Left lung (tissue), 10 donors: ENCODE data around the gene SREBF2. TPM values are rescaled to one million over a fixed set of nuclear protein-coding genes. Genes with fewer than 3 reads are reported as not detected.
A peak's percentile ranks its signal among the peaks of the same experiment; 100 is the strongest.

Source experiments
- ATAC-seq: fragments of 200-7000 bp; cut with Tn5 transposase; one replicate; pipeline ENCODE4 v1.9.1; 2020; ENCODE audit warnings: moderate library complexity
- DNase-seq, 4 donors: peaks; one replicate each; pipeline ENCODE4 v3.0.0-alpha.2; 2013 to 2020
- H3K27ac ChIP-seq, 2 donors: fragments of 200-600 bp; sonication (generic) in 1 of 2; one replicate each; pipeline versions ENCODE4 v1.5.0 to v1.8.0; 2020 to 2021
- H3K27me3 ChIP-seq, 2 donors: fragments of 200-600 bp; sonication (generic) in 1 of 2; one replicate each; pipeline versions ENCODE4 v1.5.0 to v1.8.0; 2020 to 2021
- H3K36me3 ChIP-seq, 2 donors: fragments of 200-600 bp; sonication (generic) in 1 of 2; one replicate each; pipeline versions ENCODE4 v1.5.0 to v1.8.0; 2020 to 2021
- H3K4me1 ChIP-seq, 2 donors: fragments of 200-600 bp; one replicate each; pipeline ENCODE4 v1.8.0; 2021
- H3K4me3 ChIP-seq, 2 donors: fragments of 200-600 bp; sonication (generic) in 1 of 2; one replicate each; pipeline versions ENCODE4 v1.5.0 to v1.8.0; 2020 to 2021; ENCODE audit warnings: mild to moderate bottlenecking in 1 of 2
- H3K9me3 ChIP-seq, 2 donors: fragments of 200-600 bp; sonication (generic) in 1 of 2; one replicate each; pipeline versions ENCODE4 v1.5.0 to v1.8.0; 2020 to 2021
- intact Hi-C, 2 donors: fragments of 100-400 bp; cut with DNase I; formaldehyde crosslinking; loops; one replicate each; pipeline versions ENCODE4 v1.11.2 to v1.14.2; 2022
- polyA plus RNA-seq, 6 donors: library from polyadenylated mRNA; unstranded; fragments of 120-200 nt; gene quantifications; one replicate each; pipeline ENCODE4 v1.2.1, GENCODE V29; 2013; ENCODE audit not compliant: insufficient read length in 6 of 6
- total RNA-seq, 2 donors: library from RNA; stranded (reverse); fragmentation: NEBNext Ultra II Directional; extraction: Animal tissue kit (Norgen Biotek cat#: 25700); gene quantifications; one replicate each; pipeline ENCODE4 v1.2.1, GENCODE V29; 2021
- TF ChIP-seq, protein P1 (sequence below), 2 donors: fragments of 200-600 bp; sonication (generic) in 1 of 2; IDR thresholded peaks; one replicate each; pipeline versions ENCODE4 v1.5.0 to v1.8.0; 2021; ENCODE audit warnings: antibody characterized with exemption in 2 of 2
- donor health status: DM: no; HTN: yes; CAD: no.
- donor health status: DM: no; HTN: no; CAD: no.

SREBF2 gene
- total and polyA plus RNA-seq, 8 donors, result 49.2 to 162 (median 75.7) TPM

- intact Hi-C loops, result no loop called here
- Histone ChIP-seq H3K9me3 (no peaks in the 10 kb centered on the region), H3K27me3 (peaks cover 17 to 56% of the 10 kb centered on the region in 2 donors), H3K27ac (no peak overlapping the region), H3K4me3 (peak overlapping the region; percentile 31 to 32), H3K4me1 (peaks cover 4 to 13% of the 10 kb centered on the region in 2 donors), H3K36me3 (no peaks in the 10 kb centered on the region)
- TF ChIP-seq, protein P1, sequence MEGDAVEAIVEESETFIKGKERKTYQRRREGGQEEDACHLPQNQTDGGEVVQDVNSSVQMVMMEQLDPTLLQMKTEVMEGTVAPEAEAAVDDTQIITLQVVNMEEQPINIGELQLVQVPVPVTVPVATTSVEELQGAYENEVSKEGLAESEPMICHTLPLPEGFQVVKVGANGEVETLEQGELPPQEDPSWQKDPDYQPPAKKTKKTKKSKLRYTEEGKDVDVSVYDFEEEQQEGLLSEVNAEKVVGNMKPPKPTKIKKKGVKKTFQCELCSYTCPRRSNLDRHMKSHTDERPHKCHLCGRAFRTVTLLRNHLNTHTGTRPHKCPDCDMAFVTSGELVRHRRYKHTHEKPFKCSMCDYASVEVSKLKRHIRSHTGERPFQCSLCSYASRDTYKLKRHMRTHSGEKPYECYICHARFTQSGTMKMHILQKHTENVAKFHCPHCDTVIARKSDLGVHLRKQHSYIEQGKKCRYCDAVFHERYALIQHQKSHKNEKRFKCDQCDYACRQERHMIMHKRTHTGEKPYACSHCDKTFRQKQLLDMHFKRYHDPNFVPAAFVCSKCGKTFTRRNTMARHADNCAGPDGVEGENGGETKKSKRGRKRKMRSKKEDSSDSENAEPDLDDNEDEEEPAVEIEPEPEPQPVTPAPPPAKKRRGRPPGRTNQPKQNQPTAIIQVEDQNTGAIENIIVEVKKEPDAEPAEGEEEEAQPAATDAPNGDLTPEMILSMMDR (IDR thresholded peaks at IDR 0.05), result peak; percentile 62 to 65
- ATAC-seq, result peak; percentile 91
- peak in 3 of 4 donors; percentile 51 to 90 (median 59) for DNase-seq
Observed at GRCh38 chr22:41925783-41926460, 93.0 kb downstream of the SREBF2 start.

- no peak overlapping the region for H3K4me3 ChIP-seq
- intact Hi-C loops, result no loop called here
- H3K4me1 ChIP-seq, result peaks cover 4 to 13% of the 10 kb centered on the region in 2 donors
- no peak overlapping the region for H3K27ac ChIP-seq
- TF ChIP-seq, protein P1 (IDR thresholded peaks at IDR 0.05), result no peak
- peaks cover 17 to 55% of the 10 kb centered on the region in 2 donors for H3K27me3 ChIP-seq
- no peaks in the 10 kb centered on the region for H3K9me3 ChIP-seq
- no peak for DNase-seq
- no peak for ATAC-seq
- H3K36me3 ChIP-seq, result no peaks in the 10 kb centered on the region
Observed at GRCh38 chr22:41927813-41928212, 94.9 kb downstream of the SREBF2 start.

DNA sequence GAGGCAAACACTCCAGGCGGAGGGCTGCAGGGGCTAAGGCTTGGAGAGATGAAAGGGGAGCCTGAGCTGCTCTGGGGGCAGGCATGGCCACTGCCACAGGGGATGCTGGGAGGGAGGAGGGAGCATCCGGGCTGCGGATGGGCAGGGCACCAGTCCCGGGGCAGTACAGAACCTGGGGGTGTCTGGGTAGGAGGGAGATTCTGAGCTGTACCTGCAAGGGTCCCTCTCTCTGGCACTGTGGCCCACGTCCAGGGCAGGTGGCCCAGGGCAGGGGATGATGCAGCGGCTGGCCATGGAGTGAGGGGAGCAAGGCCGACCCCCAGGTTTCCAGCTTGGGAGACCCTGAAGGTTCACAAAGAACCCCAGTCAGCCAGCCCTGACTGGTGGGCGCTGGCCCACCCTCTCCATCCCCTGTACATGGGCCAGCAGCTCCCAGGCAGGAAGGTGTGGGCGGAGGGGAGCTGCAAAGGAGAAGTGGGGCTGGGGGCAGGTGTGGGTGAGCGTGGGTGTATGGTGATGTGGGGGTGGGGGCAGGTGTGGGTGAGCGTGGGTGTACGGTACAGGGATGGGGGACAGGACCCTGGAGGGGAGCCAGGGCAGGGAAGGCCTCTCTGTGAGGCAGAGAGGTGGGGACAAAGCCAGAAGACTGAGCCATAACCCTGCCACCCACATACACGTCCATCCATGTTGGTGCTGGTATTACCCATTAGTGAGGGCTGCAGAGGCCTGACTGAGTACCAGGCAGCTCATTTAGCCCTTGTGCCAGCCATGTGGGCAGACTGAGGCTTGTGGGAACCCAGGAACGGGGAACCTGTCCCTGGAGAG is 95.9 kb downstream of the SREBF2 start:
- H3K9me3 ChIP-seq, result no peaks in the 10 kb centered on the region
- peaks cover 4 to 13% of the 10 kb centered on the region in 2 donors for H3K4me1 ChIP-seq
- intact Hi-C loops, result no loop called here
- H3K27ac ChIP-seq, result no peak overlapping the region
- no peak for ATAC-seq
- TF ChIP-seq, protein P1 (IDR thresholded peaks at IDR 0.05), result no peak
- no peaks in the 10 kb centered on the region for H3K36me3 ChIP-seq
- no peak for DNase-seq
- peaks cover 17 to 45% of the 10 kb centered on the region in 2 donors for H3K27me3 ChIP-seq
- H3K4me3 ChIP-seq, result no peak overlapping the region

GRCh38 chr22:41929418-41929810 is 96.5 kb downstream of the SREBF2 start:
- H3K4me1 ChIP-seq, result peaks cover 4 to 13% of the 10 kb centered on the region in 2 donors
- H3K36me3 ChIP-seq, result no peaks in the 10 kb centered on the region
- no peaks in the 10 kb centered on the region for H3K9me3 ChIP-seq
- H3K4me3 ChIP-seq, result no peak overlapping the region
- no peak for DNase-seq
- H3K27ac ChIP-seq, result no peak overlapping the region
- peaks cover 17 to 39% of the 10 kb centered on the region in 2 donors for H3K27me3 ChIP-seq
- intact Hi-C loops, result no loop called here
- TF ChIP-seq, protein P1 (IDR thresholded peaks at IDR 0.05), result no peak
- ATAC-seq, result no peak

DNA sequence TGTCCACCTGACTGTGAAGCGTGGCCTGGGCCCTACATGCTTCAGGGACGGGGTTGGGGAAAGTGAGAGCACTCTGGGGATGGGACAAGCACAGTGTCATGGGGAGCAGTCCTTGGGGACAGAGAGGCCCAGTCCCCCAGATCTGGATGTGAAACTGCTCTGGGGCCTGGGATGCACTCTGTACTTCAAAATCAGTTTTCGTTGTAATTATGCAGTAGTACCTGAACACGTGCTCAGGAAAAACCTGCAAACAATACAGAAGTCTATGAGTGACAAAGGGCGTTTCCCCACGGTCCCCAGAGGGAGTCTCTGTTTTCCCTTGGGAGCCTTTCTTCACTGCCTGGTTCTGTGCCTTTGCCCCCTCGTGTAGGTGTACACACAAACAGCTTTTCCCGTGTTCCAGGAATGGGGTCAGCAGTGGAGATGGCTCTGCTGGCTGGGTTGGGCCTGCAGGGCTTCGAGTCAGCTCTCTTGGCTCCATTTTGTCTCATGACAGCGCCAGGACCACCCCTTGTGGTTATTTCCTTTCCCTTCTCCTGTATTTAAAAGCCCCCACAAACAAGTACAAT is 98.9 kb downstream of the SREBF2 start:
- Histone ChIP-seq H3K4me3 (no peak overlapping the region), H3K27ac (no peak overlapping the region), H3K9me3 (no peaks in the 10 kb centered on the region), H3K27me3 (peaks cover 4 to 15% of the 10 kb centered on the region in 2 donors), H3K36me3 (no peaks in the 10 kb centered on the region), H3K4me1 (no peaks in the 10 kb centered on the region)
- TF ChIP-seq, protein P1 (IDR thresholded peaks at IDR 0.05), result no peak
- intact Hi-C loops, result no loop called here
- ATAC-seq (no peak), DNase-seq (no peak)
